Esophagus squamous epithelium (tissue), 5 donors: ENCODE measurements around the gene ATP5F1A. TPM values are rescaled to one million over a fixed set of nuclear protein-coding genes. Genes with fewer than 3 reads are reported as not detected.

Experiments
- DNase-seq: peaks from one replicate; lab custom pipeline; 2025; lab: John Stamatoyannopoulos, UW
- H3K27ac ChIP-seq, 4 donors: fragments of 200-600 bp; sonication (generic); one replicate each; pipeline ENCODE4 v1.5.1; 2016 to 2019; ENCODE audit warnings: mild to moderate bottlenecking in 1 of 4
- H3K27me3 ChIP-seq, 4 donors: fragments of 200-600 bp; sonication (generic); 1 replicate in 3 of 4; 2 replicates in 1 of 4; pipeline versions ENCODE4 v1.5.1 to v1.6.0; 2017 to 2021; ENCODE audit warnings: antibody characterized with exemption in 1 of 4
- H3K36me3 ChIP-seq, 3 donors: fragments of 200-600 bp; sonication (generic); one replicate each; pipeline ENCODE4 v1.5.1; 2016 to 2019
- H3K4me1 ChIP-seq, 3 donors: fragments of 200-600 bp; sonication (generic); one replicate each; pipeline ENCODE4 v1.5.1; 2017 to 2019
- H3K4me3 ChIP-seq, 4 donors: fragments of 200-600 bp; sonication (generic); 1 replicate in 3 of 4; 2 replicates in 1 of 4; pipeline ENCODE4 v1.5.1; 2016 to 2019; ENCODE audit warnings: mild to moderate bottlenecking in 2 of 4, moderate library complexity in 1 of 4
- H3K9me3 ChIP-seq, 3 donors: fragments of 200-600 bp; sonication (generic); one replicate each; pipeline ENCODE4 v1.5.1; 2016 to 2019
- CTCF ChIP-seq, 6 experiments: fragments of 450-650 bp in 4 of 6; fragments of 200-600 bp in 2 of 6; sonication (generic) in 2 of 6; IDR thresholded peaks; one replicate each; pipeline ENCODE4 v1.5.1; 2016 to 2019; ENCODE audit warnings: antibody characterized with exemption in 6 of 6, mild to moderate bottlenecking in 4 of 6, moderate library complexity in 4 of 6
- POLR2A ChIP-seq, 4 donors: fragments of 450-650 bp; IDR thresholded peaks; one replicate each; pipeline ENCODE4 v1.6.1; 2017; ENCODE audit warnings: antibody characterized with exemption in 4 of 4, mild to moderate bottlenecking in 4 of 4, moderate library complexity in 3 of 4
- WGBS, 2 donors: methylation state at CpG; one replicate each; pipeline ENCODE4 v1.1.5; 2018; 5-methylcytosine and 5-hydroxymethylcytosine counted together
- intact Hi-C: fragments of 100-400 bp; cut with DNase I; formaldehyde crosslinking; loops from one replicate; pipeline ENCODE4 v1.15.0; 2022
- total RNA-seq, 4 donors: library from RNA; depleted of rRNA; stranded (reverse); fragments of >200 nt; gene quantifications; one replicate each; pipeline ENCODE4 v1.1.0, GENCODE V29; 2016
- donor health status: DM: yes; HTN: yes; CAD: no.

The ATP5F1A gene
- total RNA-seq, 4 donors from 2014 or later, result 404 to 773 (median 503) TPM

GRCh38 chr18:46060359-46060841, 37.7 kb downstream of the ATP5F1A start:
- Histone ChIP-seq H3K36me3 (no peaks in the 10 kb centered on the region), H3K27me3 (no peaks in the 10 kb centered on the region), H3K27ac (no peak overlapping the region), H3K9me3 (no peaks in the 10 kb centered on the region), H3K4me1 (peaks cover 8 to 30% (median 8%) of the 10 kb centered on the region in 3 donors), H3K4me3 (no peak overlapping the region)
- whole genome bisulfite sequencing, 2 donors, result 82 to 90% methylated on average over 3 of the region's 3 CpGs
- intact Hi-C loops, result no loop called here
- TF ChIP-seq CTCF (IDR thresholded peaks at IDR 0.05), result no peak
- TF ChIP-seq POLR2A (IDR thresholded peaks at IDR 0.05), result no peak
- no peak for DNase-seq

GRCh38 chr18:46055838-46056230, 42.3 kb downstream of the ATP5F1A start:
- Histone ChIP-seq H3K9me3 (no peaks in the 10 kb centered on the region), H3K27me3 (no peaks in the 10 kb centered on the region), H3K36me3 (no peaks in the 10 kb centered on the region), H3K27ac (peak overlapping the region in 1 of 4 donors; percentile 14), H3K4me1 (peaks cover 0 to 6% (median 4%) of the 10 kb centered on the region in 3 donors), H3K4me3 (no peak overlapping the region)
- DNase-seq, result no peak
- intact Hi-C loops, result no loop called here
- 62 to 65% methylated on average over 4 of the region's 4 CpGs for WGBS, 2 donors
- TF ChIP-seq CTCF (IDR thresholded peaks at IDR 0.05) (no peak), POLR2A (IDR thresholded peaks at IDR 0.05) (no peak)

- intact Hi-C loops, result no loop called here
- Histone ChIP-seq H3K9me3 (no peaks in the 10 kb centered on the region), H3K27ac (no peak overlapping the region), H3K27me3 (no peaks in the 10 kb centered on the region), H3K4me3 (no peak overlapping the region), H3K36me3 (no peaks in the 10 kb centered on the region), H3K4me1 (no peaks in the 10 kb centered on the region)
- TF ChIP-seq POLR2A (IDR thresholded peaks at IDR 0.05) (no peak), CTCF (IDR thresholded peaks at IDR 0.05) (no peak)
- 77 to 82% methylated on average over 6 of the region's 6 CpGs for WGBS, 2 donors
- no peak for DNase-seq
Measured at GRCh38 chr18:46054956-46055837, 42.9 kb downstream of the ATP5F1A start.

- 74 to 88% methylated on average over 6 of the region's 6 CpGs for WGBS, 2 donors
- Histone ChIP-seq H3K36me3 (no peaks in the 10 kb centered on the region), H3K4me1 (no peaks in the 10 kb centered on the region), H3K4me3 (no peak overlapping the region), H3K27ac (no peak overlapping the region), H3K27me3 (no peaks in the 10 kb centered on the region), H3K9me3 (no peaks in the 10 kb centered on the region)
- intact Hi-C loops, result no loop called here
- TF ChIP-seq CTCF (IDR thresholded peaks at IDR 0.05), result no peak
- TF ChIP-seq POLR2A (IDR thresholded peaks at IDR 0.05), result no peak
- DNase-seq, result no peak
Measured at GRCh38 chr18:46053368-46054095, 44.6 kb downstream of the ATP5F1A start.
